Neural cell (in vitro differentiated cells): ENCODE data around the gene ZFYVE28. TPM values are rescaled to one million over a fixed set of nuclear protein-coding genes. Genes with fewer than 3 reads are reported as not detected.

ENCODE experiments used
- H2AFZ ChIP-seq: fragments of 200-600, 300-800 bp; sonication (generic), shearing (Covaris generic); 2 replicates; pipeline ENCODE4 v1.6.0; 2014; ENCODE audit warnings: low read depth, mild to moderate bottlenecking, antibody characterized with exemption, low read length, moderate library complexity
- H3F3A ChIP-seq: fragments of 200-600 bp; shearing (Covaris generic); 2 replicates; pipeline ENCODE4 v1.6.1; 2016; ENCODE audit warnings: mild to moderate bottlenecking, moderate library complexity, mixed read lengths, antibody characterized with exemption, low read length; ENCODE audit not compliant: insufficient read depth, poor library complexity, severe bottlenecking
- H3K27ac ChIP-seq: fragments of 200-600, 300-800 bp; sonication (generic), shearing (Covaris generic); 2 replicates; pipeline ENCODE4 v1.5.1; 2014; ENCODE audit warnings: mild to moderate bottlenecking, low read length, moderate library complexity
- H3K27me3 ChIP-seq: fragments of 300-800, 200-600 bp; sonication (generic), shearing (Covaris generic); 2 replicates; pipeline ENCODE4 v1.6.0; 2014; ENCODE audit warnings: mild to moderate bottlenecking, low read depth, low read length, moderate library complexity; ENCODE audit not compliant: insufficient read depth
- H3K36me3 ChIP-seq: fragments of 300-800, 200-600 bp; sonication (generic), shearing (Covaris generic); 2 replicates; pipeline ENCODE4 v1.5.1; 2014; ENCODE audit warnings: mild to moderate bottlenecking, antibody characterized with exemption, low read length, moderate library complexity; ENCODE audit not compliant: insufficient read depth
- H3K4me2 ChIP-seq: fragments of 300-800, 200-600 bp; sonication (generic), shearing (Covaris generic); 2 replicates; pipeline ENCODE4 v1.6.0; 2014; ENCODE audit warnings: mild to moderate bottlenecking, low read length
- H3K4me3 ChIP-seq: fragments of 300-800, 200-600 bp; sonication (generic), shearing (Covaris generic); 2 replicates; pipeline ENCODE4 v1.5.1; 2014; ENCODE audit warnings: mild to moderate bottlenecking, low read length, moderate library complexity
- H3K79me2 ChIP-seq: fragments of 200-600 bp; shearing (Covaris generic); replicated peaks from 2 replicates; pipeline ENCODE4 v1.6.0; 2014; ENCODE audit warnings: mild to moderate bottlenecking, low read length, moderate library complexity; ENCODE audit not compliant: insufficient read depth
- H3K9ac ChIP-seq: fragments of 300-800, 200-600 bp; sonication (generic), shearing (Covaris generic); 2 replicates; pipeline ENCODE4 v1.6.1; 2016; ENCODE audit warnings: mild to moderate bottlenecking, low read length, mixed read lengths
- H3K9me2 ChIP-seq: fragments of 200-600 bp; shearing (Covaris generic); 2 replicates; pipeline ENCODE4 v1.6.1; 2016; ENCODE audit warnings: mild to moderate bottlenecking, low read length, mixed read lengths; ENCODE audit not compliant: insufficient read depth
- H3K9me3 ChIP-seq: fragments of 200-600, 300-800 bp; sonication (generic), shearing (Covaris generic); 2 replicates; pipeline ENCODE4 v1.6.1; 2016; ENCODE audit warnings: mild to moderate bottlenecking, mixed run types, low read length, moderate library complexity, mixed read lengths
- H4K20me1 ChIP-seq: fragments of 200-600 bp; shearing (Covaris generic); 2 replicates; pipeline ENCODE4 v1.6.1; 2016; ENCODE audit warnings: mild to moderate bottlenecking, mixed run types; ENCODE audit not compliant: insufficient read depth
- CTCF ChIP-seq: fragments of 450-650 bp; IDR thresholded peaks from 2 replicates; pipeline ENCODE4 v1.5.1; 2014; ENCODE audit warnings: antibody characterized with exemption, mild to moderate bottlenecking, moderate library complexity; ENCODE audit not compliant: poor library complexity, severe bottlenecking
- EP300 ChIP-seq: fragments of 450-650 bp; conservative IDR thresholded peaks from 2 replicates; pipeline ENCODE4 v1.6.1; 2014; ENCODE audit warnings: antibody characterized with exemption, mild to moderate bottlenecking, moderate library complexity; ENCODE audit not compliant: poor library complexity, severe bottlenecking
- EZH2 ChIP-seq: fragments of 200-600, 300-800 bp; shearing (Covaris generic), sonication (generic); IDR thresholded peaks from 2 replicates; pipeline ENCODE4 v1.6.1; 2014; ENCODE audit warnings: antibody characterized with exemption, low read length, borderline replicate concordance, mild to moderate bottlenecking; ENCODE audit not compliant: insufficient read depth, poor library complexity, severe bottlenecking
- MXI1 ChIP-seq: fragments of 450-650 bp; conservative IDR thresholded peaks from 2 replicates; pipeline ENCODE4 v1.6.1; 2014; ENCODE audit warnings: antibody characterized with exemption, mild to moderate bottlenecking; ENCODE audit not compliant: poor library complexity, severe bottlenecking
- POLR2AphosphoS5 ChIP-seq: IDR thresholded peaks from 2 replicates; pipeline ENCODE4 v1.6.1; 2012
- RAD21 ChIP-seq: fragments of 450-650 bp; conservative IDR thresholded peaks from 2 replicates; pipeline ENCODE4 v1.6.1; 2014; ENCODE audit warnings: antibody characterized with exemption, mild to moderate bottlenecking, moderate library complexity
- REST ChIP-seq: IDR thresholded peaks from 2 replicates; pipeline ENCODE4 v1.6.1; 2012; ENCODE audit warnings: borderline replicate concordance
- SMC3 ChIP-seq: fragments of 450-650 bp; conservative IDR thresholded peaks from 2 replicates; pipeline ENCODE4 v1.6.1; 2014; ENCODE audit warnings: antibody characterized with exemption, mild to moderate bottlenecking, moderate library complexity; ENCODE audit not compliant: poor library complexity
- TAF1 ChIP-seq: IDR thresholded peaks from 2 replicates; pipeline ENCODE4 v1.6.1; 2012; ENCODE audit warnings: low read depth
- polyA plus RNA-seq: library from polyadenylated mRNA; depleted of rRNA; stranded (reverse); fragments of >200 nt; gene quantifications from 2 replicates; pipeline ENCODE4 v1.2.3, GENCODE V29; 2014

ZFYVE28 gene
- polyA plus RNA-seq, 1 donor from 2014 or later: 2.4 TPM

- TF ChIP-seq MXI1: no peak
- no peak for TF ChIP-seq SMC3
- TF ChIP-seq EZH2: no peak
- no peak for TF ChIP-seq REST
- no peak for TF ChIP-seq TAF1
- no peak for TF ChIP-seq POLR2AphosphoS5
- no peak for TF ChIP-seq RAD21
- TF ChIP-seq CTCF: no peak
- Histone ChIP-seq H3K9me3 (no peaks in the 10 kb centered on the region), H3K4me3 (no peak overlapping the region), H3F3A (no peaks in the 10 kb centered on the region), H3K9ac (no peak overlapping the region), H3K27me3 (no peaks in the 10 kb centered on the region), H4K20me1 (no peaks in the 10 kb centered on the region), H3K4me2 (no peak overlapping the region), H3K36me3 (no peaks in the 10 kb centered on the region), H3K79me2 (no peaks in the 10 kb centered on the region), H2AFZ (no peak overlapping the region), H3K9me2 (no peaks in the 10 kb centered on the region), H3K27ac (no peak overlapping the region)
Measured at GRCh38 chr4:2352171-2352570, 66.3 kb downstream of the ZFYVE28 start.

GRCh38 chr4:2350982-2351381 is 67.5 kb downstream of the ZFYVE28 start:
- Histone ChIP-seq H3K9me3 (no peaks in the 10 kb centered on the region), H3K4me2 (no peak overlapping the region), H3K9ac (no peak overlapping the region), H2AFZ (no peak overlapping the region), H3F3A (no peaks in the 10 kb centered on the region), H3K79me2 (no peaks in the 10 kb centered on the region), H3K36me3 (no peaks in the 10 kb centered on the region), H3K27me3 (no peaks in the 10 kb centered on the region), H3K9me2 (no peaks in the 10 kb centered on the region), H4K20me1 (no peaks in the 10 kb centered on the region), H3K4me3 (no peak overlapping the region), H3K27ac (no peak overlapping the region)
- TF ChIP-seq TAF1: no peak

- no peak overlapping the region for H3K27ac ChIP-seq
- no peaks in the 10 kb centered on the region for H3K36me3 ChIP-seq
- H3K4me3 ChIP-seq: no peak overlapping the region
- TF ChIP-seq MXI1: no peak
- no peak for TF ChIP-seq TAF1
- no peak for TF ChIP-seq POLR2AphosphoS5
- no peak for TF ChIP-seq CTCF
- TF ChIP-seq SMC3: no peak
- no peak for TF ChIP-seq EP300
- TF ChIP-seq REST: no peak
- TF ChIP-seq EZH2: no peak
- no peak for TF ChIP-seq RAD21
- no peaks in the 10 kb centered on the region for H3F3A ChIP-seq
- no peaks in the 10 kb centered on the region for H4K20me1 ChIP-seq
- H3K27me3 ChIP-seq: no peaks in the 10 kb centered on the region
- no peak overlapping the region for H3K4me2 ChIP-seq
- no peaks in the 10 kb centered on the region for H3K79me2 ChIP-seq
- H3K9me3 ChIP-seq: no peaks in the 10 kb centered on the region
- no peaks in the 10 kb centered on the region for H3K9me2 ChIP-seq
- H2AFZ ChIP-seq: no peak overlapping the region
- H3K9ac ChIP-seq: no peak overlapping the region
Measured at GRCh38 chr4:2348786-2349185, 69.7 kb downstream of the ZFYVE28 start.
